Activated CD8-positive, alpha-beta memory T cell treated with anti-CD3 and anti-CD28 coated beads, Interleukin-2, amount 50 U/mL, for 24 hours (primary cell): ENCODE measurements around the gene TWNK.

Experiments used
- DNase-seq: peaks from one replicate; pipeline ENCODE4 v3.0.0-alpha.2; 2020; ENCODE audit errors: extremely low read depth

Gene TWNK

GRCh38 chr10:101011517-101012423 lies 24.4 kb downstream of the TWNK start:
- no peak for DNase-seq

GRCh38 chr10:101012525-101013364 lies 25.4 kb downstream of the TWNK start:
- DNase-seq = no peak

DNA sequence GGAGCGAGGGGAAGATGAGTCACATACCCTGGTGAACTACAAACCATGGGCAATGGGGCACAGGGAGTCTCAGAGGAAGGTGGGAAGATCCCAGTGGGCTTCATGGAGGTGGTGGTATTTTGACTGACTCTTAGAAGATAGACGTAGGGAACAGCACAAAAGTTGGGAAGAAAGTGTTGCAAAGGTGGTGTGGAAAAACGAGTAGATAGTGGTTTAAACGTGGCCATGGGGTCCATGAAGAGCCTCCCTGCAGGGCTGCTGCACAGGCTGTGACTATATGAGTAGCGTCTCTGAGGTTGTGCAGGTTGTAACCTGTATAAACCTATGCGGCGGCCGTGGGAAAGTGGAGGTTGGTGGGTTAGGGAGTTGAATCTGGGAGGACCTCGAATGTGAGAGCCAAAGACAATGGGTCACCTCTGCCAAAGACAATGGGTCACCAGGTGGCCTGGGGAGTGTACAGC lies 26.1 kb downstream of the TWNK start:
- DNase-seq = no peak

DNA sequence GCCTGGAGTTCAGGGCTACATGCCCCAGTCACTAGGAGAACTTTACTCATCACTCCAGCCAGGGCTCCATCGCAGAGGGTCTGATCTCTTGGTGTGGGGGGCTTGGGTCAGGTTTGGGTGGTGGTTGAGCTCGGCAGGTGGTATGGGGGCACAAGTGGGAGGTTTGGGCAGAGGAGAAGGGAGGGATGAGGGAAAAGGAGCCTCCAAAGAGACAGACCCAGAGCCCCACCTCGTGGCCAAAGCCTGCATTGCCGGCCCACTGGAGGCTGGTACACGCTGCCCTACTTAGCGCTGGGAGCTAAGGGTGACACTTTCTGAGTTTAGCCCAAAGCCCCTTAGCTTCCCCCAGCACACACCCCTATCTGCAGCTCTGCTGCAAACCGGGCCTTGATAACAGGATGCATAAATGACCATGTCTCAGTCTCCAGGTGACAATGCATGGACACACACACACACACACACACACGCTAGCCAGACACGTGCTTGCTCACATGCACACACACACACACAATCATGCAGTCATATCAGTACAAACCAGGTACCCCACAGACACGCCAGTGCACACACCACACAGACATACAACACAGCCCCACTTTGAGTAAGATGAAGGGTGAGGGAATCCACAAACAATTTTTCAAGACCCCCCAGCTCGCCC lies 27.0 kb downstream of the TWNK start:
- no peak for DNase-seq

DNA sequence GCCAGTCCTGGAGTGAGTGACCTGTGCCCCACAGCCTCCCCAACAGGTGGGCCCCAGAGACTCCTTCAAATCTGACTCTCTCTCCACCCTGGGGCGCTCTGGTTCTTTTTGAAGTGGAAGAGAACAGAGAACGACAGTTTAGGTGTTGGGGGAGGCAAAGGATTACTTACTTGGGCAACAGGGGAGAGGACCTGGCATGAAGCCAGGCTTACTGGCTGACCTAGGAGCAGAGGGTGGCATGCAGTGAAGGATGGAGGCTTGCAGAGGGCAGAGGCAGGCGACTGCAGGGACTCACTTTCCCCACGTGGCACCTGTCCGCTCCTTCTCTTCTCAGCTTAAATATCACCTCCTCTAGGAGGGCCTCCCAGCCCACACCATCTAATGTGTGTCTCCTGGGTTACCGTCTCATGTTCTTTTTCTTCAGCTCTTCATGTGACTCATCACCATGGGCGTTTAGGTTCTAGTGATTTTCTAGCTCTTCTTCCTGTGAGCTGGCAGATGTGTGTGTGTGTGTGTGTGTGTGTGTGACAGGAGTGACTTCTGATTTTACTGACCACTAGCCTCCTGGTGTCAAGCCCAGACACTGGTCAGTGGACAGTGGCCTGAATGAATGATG lies 27.7 kb downstream of the TWNK start:
- DNase-seq = no peak

DNA sequence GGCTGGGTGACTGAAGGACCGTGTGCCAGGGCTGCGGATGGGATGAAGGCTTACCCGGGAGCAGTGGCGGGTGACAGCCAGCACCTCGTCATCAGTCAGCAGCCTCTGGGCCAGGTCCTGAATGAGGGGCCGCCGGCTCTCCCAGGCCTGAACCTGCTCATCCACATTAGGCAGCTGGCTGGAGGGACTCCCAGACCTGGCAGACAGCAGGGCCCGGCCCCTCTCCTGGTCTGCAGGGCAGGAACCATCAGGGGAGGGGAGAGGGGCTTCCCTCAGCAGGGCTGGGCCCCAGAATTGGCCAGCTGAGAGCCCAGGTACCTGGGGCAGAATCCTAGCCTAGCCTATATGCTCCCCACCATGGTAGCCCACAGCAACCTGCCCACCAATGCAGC lies 28.2 kb downstream of the TWNK start:
- no peak for DNase-seq

- no peak for DNase-seq
Observed at GRCh38 chr10:101016814-101017213, 29.5 kb downstream of the TWNK start.

GRCh38 chr10:101018118-101018599 lies 30.8 kb downstream of the TWNK start:
- DNase-seq = no peak

DNA sequence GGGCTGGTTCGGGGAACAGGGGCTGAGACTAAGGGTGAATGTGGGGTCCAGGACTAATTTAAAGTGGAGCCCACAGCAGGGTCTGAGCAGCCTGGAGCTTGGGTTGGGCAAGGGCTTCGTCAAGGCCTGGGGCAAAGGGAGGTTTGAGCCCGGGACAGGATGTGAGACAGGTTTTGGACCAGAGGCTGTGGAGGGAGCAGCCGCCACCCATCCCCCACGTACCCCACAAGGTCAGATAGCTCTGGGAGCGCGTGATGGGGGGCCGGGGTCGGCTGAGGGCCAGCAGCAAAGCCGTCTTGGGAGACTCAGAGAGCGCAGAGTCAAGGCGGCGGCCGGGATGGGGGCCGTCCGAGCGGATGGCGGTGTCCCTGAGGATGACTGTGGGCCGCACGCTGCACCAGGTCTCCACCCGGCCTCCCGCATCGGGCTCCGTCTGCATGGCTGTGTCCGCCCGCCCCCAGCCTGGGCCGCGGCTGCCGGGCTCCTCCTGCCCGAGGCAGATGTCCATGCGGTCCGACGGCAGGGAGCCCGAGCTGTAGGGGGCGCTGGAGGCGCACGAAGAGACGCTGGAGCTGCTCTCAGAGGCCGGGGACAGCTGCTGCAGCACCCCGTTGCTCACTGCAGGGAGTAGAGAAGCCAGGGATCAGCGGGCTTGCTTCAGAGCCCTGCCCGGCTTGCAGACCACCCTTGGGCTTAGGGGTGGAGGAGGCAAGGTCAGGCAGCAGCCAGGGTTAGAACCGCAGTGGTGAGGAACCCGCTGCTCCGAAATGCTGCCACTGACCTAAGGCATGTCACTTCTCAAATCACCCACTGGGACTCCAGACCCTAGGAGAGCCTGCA lies 31.5 kb downstream of the TWNK start:
- DNase-seq = no peak

GRCh38 chr10:101019440-101019703 lies 32.0 kb downstream of the TWNK start:
- no peak for DNase-seq

GRCh38 chr10:101020427-101021075 lies 33.2 kb downstream of the TWNK start:
- DNase-seq = no peak

- no peak for DNase-seq
Observed at GRCh38 chr10:101021239-101021638, 33.9 kb downstream of the TWNK start.

DNA sequence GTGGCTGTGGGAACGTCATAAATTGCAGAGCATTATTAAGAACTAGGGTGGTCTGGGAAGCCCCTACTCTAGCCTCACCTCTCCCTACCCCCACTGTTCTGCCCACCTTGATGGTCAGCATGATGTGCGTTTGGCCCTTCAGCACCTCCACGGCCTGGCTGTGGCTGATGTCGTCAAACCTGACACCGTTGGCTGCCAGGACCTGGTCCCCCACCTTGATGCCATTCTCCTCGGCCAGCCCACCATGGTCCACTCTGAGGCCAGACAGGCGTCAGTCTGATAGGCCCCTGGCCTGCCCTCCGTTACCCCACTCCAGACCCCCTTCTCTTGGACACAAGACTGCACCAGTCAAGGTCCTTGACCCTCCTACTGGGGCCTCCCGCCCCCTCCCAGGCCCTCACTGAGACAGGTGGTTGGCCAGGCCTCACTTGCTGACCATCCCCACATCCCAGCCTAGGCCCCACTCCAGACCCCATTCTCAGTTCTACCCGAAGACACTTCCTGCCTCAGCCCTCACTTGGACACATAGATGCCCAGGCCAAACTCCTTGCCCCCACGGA lies 34.4 kb downstream of the TWNK start:
- no peak for DNase-seq

DNA sequence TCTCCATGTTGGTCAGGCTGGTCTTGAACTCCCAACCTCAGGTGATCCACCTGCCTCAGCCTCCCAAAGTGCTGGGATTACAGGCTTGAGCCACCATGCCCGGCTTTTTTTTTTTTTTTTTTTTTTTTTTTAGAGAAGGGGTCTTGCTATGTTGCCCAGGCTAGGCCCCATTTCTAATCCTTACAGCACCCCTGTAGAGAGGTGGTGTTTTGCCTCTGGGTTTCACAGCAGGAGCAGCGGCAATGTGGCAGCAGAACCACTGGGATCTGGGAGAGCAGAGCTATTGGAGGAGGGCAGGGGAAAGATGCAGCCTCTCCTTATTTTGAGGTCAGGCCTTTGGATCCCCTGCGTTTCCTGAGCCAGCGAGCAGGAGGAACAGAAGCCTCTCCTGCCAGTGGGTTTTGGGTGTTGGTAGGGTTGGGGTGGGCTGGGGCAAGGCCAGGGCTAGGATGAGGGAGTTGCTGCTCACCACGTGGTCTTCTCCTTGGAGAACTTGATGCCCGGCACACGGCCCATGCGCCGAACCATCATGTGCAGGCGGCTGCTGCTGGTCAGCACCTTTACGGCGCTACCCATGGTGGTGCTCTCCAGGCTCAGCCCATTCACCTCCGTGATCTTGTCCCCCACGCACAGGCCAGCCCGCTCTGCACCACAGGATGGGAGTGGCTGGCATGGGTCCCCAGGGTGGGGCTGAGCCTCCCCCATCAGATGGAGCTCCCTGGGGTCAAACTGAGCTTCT lies 35.8 kb downstream of the TWNK start:
- DNase-seq = no peak

GRCh38 chr10:101027106-101027720 lies 39.9 kb downstream of the TWNK start:
- no peak for DNase-seq

DNA sequence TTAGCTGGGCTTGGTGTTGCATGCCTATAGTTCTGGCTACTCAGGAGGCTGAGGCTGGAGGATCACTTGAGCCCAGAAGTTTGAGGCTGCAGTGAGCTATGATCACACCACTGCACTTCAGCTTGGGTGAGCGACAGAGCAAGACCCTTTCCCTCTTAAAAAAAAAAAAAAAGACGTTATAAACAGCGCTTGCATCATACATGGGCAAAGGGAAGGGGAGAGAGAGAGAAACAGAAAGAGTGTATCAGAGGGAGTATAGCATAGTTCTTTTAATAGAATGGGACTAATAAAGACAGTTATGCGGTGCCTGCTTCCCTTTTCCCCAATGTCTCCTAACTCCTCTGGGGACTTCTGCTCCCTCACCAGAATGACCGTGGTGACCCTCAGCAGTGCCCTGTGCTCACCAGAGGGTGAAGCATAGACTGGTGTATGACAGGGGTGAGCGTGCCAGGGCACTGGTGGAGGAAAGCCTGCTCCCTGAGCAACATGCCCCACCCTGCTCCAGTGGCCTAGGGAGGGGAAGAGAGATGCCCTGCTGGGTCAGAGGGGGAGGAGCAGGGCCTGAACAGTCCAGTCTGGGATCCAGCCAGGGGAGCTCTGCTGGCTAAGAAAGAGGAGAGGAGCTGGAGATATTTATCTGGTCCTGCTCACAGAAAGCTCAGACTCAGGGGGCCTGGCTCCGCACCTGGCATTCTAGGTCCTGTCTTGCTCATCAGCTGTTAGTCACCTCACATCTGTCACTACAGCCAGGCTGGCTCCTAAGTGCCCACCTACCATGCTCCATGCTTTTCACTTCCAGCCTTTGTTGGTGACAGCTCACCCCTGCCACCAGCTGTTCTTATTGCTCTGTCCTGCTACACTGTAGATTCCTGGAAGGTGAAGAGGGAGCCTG lies 41.3 kb downstream of the TWNK start:
- no peak for DNase-seq

- no peak for DNase-seq
Observed at GRCh38 chr10:101029520-101030295, 42.4 kb downstream of the TWNK start.
